Stimulated activated naive CD8-positive, alpha-beta T cell treated with anti-CD3 and anti-CD28 coated beads, Interleukin-15, Interleukin-2, amounts not matched to agents 100 U/mL and 50 U/mL, for 24 hours (primary cell): ENCODE measurements around the gene NECAP2.
"Not testable (repeated sequence)": the region's sequence is repeated elsewhere in the genome, so short reads cannot be mapped to it uniquely, and the experiment has no call there.

Experiments
- ATAC-seq: fragments of 150-1000 bp; cut with Tn5 transposase; one replicate; pipeline ENCODE4 v1.10.0; 2021
- DNase-seq: peaks from one replicate; pipeline ENCODE4 v3.0.0; 2021

NECAP2 gene

DNA sequence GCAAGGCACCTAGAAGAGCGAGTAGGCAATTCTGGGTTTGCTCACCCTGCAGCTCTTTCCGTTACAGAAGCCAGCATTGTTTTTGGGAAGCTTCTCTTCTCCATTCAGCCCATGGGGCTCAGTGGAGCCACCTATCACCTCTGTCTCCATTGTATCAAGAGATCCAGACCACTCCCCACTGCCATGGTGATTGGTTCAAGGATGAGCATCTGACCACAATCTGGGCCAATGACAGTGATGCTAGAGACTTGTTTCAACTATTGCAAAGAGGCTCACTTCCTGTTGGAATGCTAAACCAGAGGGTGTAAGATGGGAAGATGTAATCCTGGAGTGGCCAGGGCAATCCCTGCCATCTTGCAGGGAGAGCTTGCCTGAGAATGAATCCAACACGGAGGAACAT, 9.9 kb upstream of the NECAP2 start:
- no peak for DNase-seq
- ATAC-seq = no peak

DNA sequence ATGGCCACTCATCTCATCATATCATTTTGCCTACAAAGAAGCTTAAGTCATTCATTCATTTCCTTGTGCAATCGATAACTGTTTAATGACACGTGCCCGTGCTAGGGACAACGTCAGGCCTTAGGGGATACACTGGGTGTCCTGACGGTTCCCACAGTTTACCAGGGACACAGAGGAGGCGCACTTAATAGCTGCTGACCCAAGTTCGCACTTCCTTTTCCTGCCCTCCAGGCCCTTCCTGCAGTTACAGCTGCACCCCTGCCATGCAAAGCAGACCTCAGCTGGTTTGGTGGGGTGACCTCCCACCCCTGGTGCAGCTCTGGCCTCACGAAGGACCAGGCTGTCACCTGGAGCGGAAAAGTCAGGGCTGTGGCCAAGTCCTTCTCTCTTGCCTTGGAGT, 7.5 kb upstream of the NECAP2 start:
- no peak for DNase-seq
- no peak for ATAC-seq

DNA sequence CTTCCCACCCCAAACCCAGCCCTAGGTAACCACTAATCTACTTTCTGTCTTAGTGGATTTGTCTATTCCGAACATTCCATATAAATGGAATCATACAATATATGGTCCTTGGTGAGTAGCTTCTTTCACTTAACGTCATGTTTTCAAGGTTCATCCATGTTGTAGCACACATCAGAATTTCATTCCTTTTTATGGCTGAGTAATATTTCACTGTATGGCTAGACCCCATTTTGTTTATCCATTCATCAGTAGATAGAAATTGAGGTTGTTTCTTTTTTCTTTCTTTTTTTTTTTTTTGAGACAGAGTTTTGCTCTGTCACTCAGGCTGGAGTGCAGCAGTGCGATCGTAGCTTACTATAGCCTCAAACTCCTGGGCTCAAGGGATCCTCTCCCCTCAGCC, 6.5 kb upstream of the NECAP2 start:
- ATAC-seq (no peak), DNase-seq (no peak)

DNA sequence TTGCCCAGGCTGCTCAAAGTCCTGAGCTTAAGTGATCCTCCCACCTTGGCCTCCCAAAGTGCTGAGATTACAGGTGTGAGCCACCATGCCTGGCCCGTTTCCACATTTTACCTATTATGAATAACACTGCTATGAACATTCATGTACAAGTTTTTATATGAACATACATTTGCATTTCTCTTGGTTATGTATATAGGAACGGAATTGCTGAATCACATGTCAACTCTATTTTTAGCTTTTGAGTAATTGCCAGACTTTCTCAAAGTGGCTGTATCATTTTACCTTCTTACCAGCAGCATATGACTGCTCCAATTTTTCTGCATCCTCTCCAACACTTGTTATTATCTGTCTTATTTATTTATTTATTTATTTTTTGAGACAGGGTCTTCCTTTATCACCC, 6.0 kb upstream of the NECAP2 start:
- DNase-seq (no peak), ATAC-seq (peak; percentile 51)

DNA sequence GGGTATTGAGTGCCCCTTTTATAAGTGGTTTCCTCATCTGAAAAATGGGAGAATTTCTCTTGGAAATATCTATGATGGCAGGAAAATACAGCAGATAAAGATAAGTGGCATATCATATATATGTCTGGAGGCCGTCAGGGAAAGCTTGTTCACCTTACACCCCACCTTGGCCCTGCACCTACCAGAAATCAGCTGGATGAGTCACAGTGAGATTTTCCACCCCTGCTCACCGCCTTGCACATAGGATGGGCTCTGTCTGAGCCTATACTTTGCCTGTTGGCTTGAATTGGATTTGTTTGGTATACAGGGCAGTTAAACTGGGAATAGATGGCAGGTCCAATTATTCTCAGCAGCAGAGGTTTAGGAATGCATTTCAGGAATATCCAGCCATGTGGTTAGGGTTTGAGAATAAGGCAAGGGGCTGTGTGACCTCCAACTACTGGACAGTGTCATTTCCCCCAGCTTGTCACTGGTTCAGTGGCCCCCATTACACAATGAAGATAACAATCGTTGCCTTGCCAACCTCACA, 3.5 kb upstream of the NECAP2 start, which contains the start of gene SPATA21:
SPATA21 (minus strand) TSS at position 479 of the 529 bp plus-strand sequence. CDS start 6,053 bp downstream, outside the sequence.
- DNase-seq (no peak), ATAC-seq (no peak)

DNA sequence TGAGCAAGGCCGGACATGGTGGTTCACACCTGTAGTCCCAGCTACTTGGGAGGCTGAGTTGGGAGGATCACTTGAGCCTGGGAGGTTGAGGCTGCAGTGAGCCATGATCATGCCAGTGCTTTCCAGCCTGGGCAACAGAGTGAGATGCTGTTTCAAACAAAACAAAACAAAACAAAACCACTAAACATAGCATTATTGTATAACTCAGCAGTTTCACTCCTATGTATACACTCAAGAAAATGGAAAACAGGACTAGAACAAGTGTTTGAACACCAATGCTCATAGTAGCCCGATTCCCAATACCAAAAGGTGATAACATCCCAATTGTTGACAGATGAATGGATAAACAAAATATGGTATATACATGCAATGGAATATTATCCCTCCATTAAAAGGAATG, 2.0 kb upstream of the NECAP2 start:
- ATAC-seq (no peak), DNase-seq (no peak)

DNA sequence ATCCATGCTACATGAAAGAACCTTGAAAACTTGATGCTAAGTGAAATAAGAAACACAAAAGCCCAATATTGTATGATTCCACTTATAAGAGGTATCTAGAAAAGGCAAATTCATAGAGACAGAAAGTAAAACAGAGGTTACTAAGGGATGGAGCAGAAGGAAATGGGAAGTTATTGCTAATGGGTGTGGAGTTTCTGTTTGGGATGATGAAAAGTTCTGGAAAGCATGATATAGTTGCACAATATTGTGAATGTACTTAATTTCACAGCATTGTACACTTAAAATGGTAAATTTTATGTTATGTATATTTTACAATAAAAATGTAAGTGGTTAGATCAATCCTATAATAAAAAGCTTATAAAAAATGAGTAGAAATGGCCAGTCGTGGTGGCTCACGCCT, 1.6 kb upstream of the NECAP2 start:
- no peak for ATAC-seq
- no peak for DNase-seq

DNA sequence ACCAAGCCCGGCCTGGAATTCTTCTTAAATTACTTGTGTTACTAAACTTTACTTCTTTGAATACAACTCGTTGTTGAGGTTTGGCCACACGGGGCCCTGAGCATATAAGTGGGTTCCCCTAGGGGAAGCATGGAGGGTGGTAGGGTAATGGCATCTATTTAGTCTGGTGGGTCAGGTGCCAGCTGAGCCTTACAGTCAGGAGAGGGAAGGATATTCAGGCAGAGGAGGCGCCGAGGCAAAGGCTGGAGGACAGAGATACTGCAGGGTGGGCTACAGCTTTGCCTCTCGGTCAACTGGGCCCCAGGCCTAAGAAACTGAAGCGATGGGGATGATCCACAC, 424 bp upstream of the NECAP2 start:
- no peak for ATAC-seq

DNA sequence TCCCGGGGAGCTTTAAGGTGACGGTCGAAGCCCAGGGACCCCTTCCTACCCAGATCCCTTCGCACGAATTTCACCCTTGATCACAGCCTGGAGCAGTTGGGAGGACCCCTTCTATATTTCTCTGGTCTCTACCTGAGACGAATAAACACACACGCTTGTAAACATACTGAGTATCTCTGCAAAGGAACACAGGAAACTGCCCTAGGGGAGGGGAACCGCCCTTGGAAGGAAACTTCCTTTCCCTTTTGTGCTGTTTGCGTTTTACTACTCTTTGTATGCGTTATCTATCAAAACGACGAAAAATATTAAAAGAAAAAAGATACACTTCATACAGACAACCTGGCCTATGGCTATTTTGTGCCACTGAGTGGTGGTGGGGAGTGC, 750 bp downstream of the NECAP2 start:
- ATAC-seq (no peak), DNase-seq (no peak)

More for the DNA sequence above, 424 bp upstream of the NECAP2 start:
- no peak for DNase-seq

DNA sequence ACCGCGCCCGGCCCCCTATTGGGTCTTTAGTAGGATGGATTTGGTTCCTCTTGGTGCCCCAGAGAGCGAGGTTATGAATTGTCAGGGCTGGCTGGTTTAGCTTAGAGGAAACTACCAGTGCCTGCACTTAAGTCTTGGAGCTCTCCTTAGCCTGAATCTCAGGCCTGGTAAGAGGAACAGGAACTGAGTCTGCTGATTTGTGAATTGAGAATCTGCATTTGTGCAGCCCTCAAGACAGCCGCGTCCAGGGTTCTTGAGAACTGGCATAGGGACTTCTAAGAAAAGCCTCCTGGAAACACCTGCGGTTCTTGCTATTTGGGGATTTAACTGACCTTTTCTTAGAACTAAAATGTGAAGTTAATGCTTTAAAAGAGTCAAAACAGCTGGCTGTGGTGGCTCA, 1.7 kb downstream of the NECAP2 start:
- DNase-seq = no peak
- ATAC-seq = no peak

DNA sequence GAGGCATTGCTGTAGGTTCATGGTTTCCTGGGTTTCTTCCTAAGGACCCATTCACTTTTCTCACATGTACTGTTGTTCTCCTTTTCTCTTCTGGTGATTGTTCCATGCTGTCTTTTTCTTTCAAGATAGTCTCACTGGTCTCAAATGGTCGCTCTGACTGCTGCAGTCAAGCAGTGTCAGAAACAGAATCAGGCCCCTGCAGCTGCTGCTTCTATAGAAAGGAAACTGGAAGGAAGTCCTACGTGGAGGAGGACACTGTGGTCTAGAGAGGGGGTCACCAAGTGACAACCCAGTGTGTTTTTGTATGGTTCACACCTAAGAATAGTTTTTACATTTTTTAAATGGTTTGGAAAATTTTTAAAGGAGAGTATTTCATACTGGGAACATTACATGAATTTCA, 2.4 kb downstream of the NECAP2 start:
- ATAC-seq (no peak), DNase-seq (no peak)

DNA sequence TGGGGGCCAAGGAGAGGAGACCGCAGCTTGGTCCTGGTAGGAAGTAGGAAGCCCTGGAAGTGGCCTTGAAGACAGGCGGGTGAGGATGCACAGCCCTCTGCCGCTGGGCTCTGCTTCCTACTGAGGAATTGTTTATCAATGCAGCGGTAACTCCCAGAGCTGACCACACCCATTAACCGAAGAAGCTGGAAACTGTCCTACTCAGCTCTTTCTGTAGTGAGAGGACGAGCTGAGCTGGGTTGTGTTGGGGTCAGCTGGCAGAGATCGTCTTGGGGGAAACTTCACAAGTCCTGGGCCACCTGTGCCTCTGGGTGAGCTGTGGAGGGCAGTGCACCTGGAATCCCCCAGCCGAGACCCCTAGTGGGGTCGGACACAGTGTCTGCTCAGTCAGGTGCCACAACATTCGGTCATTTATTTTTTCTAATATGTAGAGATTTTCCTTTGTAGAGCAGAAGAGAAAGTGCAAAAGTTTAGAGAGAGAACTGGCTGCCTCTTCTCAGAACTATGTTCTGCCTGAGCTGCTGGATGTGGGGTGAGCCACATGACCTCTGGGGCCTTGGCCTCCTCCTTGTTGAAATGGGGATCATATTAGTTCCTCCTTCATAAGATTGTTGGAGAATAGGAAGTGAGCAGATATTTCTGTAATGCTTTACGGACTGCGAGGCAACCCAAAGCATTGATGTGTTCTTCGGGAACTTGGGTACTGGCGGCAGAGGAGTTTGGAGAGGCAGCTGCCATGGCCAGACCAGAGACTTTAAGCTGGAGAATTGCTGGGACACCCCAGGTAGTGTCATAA, 3.6 kb downstream of the NECAP2 start:
- DNase-seq (no peak), ATAC-seq (no peak)

DNA sequence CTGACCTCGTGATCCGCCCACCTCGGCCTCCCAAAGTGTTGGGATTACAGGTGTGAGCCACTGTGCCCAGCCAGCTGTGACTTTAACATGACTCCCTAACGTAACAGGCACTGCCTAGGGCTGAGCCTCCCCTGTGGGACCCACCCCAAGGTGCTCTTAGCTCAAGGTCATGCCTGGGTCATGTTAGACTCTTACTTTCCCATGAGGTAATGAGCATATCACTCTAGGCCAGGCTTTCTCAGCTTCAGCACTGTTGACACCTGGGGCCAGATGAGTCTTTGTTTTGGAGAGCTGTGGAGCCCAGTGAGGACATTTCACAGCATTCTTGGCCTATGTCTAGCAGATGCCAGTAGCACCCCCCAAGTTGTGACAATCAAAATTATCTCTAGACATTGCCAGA, 4.5 kb downstream of the NECAP2 start:
- ATAC-seq (no peak), DNase-seq (no peak)

DNA sequence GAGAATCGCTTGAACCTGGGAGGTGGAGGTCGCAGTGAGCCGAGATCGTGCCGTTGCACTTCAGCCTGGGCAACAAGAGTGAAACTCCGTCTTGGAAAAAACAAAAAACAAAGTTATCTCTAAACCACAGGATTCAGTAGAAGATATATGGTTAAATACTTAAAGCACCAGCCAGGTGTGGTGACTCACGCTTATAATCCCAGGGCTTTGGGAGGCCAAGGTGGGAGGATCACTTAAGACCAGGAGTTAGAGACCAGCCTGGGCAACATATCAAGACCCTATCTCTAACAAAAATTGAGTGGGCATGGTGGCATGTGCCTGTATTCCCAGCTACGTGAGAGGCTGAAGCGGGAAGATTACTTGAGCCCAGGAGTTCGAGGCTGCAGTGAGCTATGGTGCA, 5.6 kb downstream of the NECAP2 start:
- ATAC-seq = no peak
- DNase-seq = no peak

DNA sequence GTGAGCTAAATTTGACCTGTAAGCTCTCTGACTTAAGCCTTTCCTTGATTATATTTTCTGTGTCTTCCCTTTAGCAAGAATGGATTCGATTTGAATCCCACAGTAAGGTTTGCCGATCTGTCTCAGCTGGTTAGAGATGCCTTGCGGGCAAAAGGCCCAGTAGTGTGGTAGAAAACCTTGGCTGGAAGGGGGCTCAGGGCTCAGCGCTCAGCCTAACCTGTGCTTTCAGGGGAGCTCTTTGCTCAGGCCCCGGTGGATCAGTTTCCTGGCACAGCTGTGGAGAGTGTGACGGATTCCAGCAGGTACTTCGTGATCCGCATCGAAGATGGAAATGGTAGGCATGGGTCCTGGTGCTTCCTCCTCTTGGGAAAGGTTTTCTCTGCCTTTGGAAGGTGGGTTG, 7.1 kb downstream of the NECAP2 start:
- no peak for ATAC-seq
- no peak for DNase-seq

DNA sequence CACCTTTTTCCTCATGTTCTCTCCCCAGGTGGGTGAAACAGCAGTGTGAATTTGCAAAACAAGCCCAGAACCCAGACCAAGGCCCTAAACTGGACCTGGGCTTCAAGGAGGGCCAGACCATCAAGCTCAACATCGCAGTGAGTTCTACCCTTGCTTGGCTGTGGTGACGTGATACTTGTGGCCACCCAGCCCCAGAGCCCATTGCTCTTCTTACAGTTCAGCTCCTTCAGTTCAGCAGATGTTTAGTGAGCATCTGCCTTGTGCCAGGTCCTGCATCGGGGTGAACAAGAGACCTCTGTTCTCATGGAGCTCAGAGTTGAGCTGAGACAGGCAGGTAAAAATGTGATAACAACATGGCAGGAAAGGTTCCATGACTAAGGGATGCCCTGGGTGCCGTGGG, 8.5 kb downstream of the NECAP2 start:
- ATAC-seq (no peak), DNase-seq (no peak)

DNA sequence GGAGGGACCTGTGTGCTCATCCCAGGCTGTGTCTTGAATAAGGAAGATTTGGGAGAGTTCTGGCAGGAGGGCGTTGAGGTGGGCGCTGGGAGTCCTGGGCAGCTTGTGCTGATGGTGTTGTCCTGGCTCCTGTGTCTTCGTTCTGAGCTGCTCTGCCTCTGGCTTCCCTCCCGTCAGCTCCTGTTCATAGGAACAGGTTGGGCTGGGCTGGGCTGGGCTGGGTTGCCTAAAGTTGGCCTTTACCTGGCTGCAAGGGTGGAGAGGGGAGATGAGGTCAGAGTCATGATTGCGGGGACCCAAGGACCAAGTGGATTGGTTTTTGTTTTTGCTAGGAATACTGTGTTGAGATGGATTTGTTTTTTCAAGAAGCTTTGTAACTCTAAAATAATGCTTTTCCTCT, 9.1 kb downstream of the NECAP2 start:
- ATAC-seq (no peak), DNase-seq (no peak)

DNA sequence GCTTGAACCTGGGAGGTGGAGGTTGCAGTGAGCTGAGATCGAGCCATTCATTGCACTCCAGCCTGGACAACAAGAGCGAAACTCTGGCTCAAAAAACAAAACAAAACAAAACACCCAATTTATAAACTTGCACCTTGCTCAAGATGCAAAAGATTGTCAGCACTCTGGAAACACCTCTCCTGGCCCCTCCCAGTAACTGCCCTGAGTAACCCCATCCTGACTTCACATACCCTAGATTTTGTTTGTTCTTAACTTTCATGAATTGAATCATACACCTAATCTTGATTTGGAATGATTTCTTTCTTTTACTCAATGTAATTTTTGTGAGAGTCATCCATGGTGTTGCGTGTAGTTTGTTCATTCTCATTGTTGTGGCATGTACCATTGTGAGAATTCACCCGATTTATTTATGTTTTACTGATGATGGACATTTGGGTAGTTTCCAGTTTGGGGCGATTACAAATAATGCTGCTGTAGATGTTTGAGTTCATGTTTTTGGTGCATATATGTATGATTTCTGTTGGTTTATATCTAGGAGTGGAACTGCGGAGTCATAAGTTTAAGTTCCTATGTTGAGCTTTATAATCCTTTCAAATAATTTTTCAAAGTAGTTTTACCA, 10.4 kb downstream of the NECAP2 start:
- ATAC-seq = no peak
- DNase-seq = no peak

DNA sequence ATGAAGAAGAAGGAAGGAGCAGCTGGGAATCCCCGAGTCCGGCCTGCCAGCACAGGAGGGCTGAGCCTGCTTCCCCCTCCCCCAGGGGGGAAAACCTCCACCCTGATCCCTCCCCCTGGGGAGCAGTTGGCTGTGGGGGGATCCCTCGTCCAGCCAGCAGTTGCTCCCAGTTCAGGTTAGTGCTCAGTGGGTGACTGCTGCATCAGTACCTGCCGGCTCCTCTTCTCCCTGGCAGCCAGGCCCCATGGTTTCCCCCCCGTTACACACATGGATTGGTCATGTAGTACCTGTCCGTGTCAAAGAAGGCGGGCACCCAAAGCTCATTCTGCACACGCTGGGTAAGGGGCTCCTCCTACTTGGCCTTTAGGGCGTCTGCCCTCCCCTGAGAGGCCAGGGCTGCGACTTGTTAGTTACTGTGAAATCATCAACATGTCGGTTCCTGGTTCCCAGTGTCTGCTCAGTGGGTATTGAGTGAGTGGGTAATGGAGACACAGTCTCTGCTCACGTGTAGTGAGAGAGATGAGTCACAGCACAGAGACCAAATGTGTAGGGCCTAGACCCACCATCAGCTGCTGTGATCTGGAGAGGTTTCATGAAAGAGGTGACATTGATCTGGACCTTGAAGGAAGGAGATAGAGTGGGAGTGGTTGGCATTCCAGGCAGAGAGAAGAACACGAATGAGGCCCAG, 11.5 kb downstream of the NECAP2 start:
- DNase-seq (no peak), ATAC-seq (peak; percentile 23)

DNA sequence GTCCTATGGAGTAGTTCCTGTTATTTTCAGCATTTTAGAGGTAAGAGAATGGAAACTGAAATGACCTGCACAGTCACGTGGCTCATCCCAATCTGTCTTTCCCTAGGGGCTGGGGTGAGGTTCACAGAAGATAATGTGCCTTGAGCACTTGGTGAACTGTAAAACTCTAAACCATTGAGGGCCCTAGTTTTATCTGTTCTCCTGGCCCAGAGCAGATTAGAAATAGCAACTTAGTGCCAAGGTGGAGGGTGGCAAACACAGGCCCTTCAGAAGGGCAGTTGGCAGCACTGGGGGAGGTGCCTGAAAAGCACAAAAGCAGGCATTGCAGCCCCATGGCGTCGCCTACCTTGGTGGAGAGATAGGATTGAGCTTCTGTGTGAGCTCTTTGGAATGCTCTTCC, 14.4 kb downstream of the NECAP2 start:
- not testable (repeated sequence) for ATAC-seq

DNA sequence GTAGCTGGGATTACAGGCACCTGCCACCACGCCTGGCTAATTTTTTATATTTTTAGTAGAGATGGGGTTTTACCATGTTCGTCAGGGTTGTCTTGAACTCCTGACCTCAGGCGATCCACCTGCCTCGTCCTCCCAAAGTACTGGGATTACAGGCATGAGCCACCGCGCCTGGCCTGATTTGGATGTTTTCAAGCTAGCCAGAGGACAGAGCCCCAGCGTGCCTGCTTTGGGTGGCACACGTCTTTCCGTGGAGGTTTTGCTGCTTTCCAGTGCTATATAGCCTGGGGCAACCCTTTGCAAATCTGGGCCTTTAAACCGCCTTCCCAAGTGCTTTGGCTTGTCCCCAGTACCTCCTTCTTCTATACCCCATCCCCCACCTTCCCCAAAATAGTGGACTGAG, 15.6 kb downstream of the NECAP2 start:
- not testable (repeated sequence) for ATAC-seq

More for the DNA sequence above, 14.4 kb downstream of the NECAP2 start:
- DNase-seq = not testable (repeated sequence)

DNA sequence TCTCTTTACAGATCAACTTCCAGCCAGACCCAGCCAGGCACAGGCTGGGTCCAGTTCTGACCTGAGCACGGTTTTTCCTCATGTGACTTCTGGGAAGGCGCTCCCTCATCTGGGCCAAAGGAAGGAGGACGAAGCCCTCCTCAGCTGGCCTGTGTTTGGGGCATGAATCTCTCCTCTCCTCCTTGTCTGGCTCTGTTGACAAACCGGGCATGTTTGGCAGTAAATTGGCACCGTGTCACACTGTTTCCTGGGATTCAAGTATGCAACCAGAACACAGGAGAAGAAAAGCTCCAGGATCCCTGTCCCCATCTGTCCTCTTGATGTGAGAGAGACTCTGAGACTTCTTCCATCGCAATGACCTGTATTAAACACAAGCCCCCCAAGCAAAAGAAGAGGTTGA, 18.3 kb downstream of the NECAP2 start:
- DNase-seq = no peak
- no peak for ATAC-seq

More for the DNA sequence above, 15.6 kb downstream of the NECAP2 start:
- not testable (repeated sequence) for DNase-seq

DNA sequence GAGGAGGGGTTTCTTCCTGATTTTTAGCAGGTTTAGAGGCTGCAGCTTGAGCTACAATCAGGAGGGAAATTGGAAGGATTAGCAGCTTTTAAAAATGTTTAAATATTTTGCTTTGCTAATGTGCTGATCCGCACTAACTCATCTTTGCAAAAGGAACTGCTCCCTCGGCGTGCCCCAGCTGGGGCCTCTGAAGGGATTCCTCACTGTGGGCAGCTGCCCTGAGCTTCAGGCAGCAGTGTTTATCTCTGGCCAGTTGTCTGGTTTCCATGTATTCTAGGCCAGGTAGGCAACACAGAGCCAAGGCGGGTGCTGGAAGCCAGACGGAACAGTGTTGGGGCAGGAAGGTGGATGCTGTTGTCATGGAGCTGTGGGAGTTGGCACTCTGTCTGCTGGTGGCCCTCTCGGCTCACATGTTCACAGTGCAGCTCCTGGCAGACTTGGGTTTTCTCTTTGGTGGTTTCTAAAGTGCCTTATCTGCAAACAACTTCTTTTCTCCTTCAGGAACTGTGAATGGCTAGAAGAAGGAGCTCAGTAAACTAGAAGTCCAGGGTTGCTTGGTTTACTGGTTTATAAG, 18.9 kb downstream of the NECAP2 start:
- ATAC-seq (no peak), DNase-seq (no peak)
